ENCODE results near the gene CLGN. TPM values are rescaled to one million over a fixed set of nuclear protein-coding genes. Genes with fewer than 3 reads are reported as not detected.

CLGN gene
- total RNA-seq, 1 experiment from 2014 or later = 9.3 TPM

DNA sequence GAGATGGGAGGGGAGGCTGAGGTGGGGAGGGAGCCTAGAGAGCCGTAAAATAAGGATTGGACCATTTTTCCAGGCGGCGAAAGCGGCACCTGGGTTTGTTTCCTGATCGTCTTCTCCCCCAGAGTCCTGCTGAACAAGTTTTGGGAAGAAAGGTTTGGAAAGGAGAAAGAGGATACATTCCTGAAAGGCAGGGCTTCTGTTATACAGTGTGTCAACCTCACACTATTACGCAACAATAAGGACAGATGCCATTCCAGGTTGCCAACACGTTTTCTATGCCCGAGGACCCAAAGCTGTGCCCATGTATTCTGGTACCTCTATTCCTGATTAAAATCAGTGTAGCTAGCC lies 53.3 kb downstream of the CLGN start:
- DNase-seq (ENCODE audit: low read depth) = no peak

DNA sequence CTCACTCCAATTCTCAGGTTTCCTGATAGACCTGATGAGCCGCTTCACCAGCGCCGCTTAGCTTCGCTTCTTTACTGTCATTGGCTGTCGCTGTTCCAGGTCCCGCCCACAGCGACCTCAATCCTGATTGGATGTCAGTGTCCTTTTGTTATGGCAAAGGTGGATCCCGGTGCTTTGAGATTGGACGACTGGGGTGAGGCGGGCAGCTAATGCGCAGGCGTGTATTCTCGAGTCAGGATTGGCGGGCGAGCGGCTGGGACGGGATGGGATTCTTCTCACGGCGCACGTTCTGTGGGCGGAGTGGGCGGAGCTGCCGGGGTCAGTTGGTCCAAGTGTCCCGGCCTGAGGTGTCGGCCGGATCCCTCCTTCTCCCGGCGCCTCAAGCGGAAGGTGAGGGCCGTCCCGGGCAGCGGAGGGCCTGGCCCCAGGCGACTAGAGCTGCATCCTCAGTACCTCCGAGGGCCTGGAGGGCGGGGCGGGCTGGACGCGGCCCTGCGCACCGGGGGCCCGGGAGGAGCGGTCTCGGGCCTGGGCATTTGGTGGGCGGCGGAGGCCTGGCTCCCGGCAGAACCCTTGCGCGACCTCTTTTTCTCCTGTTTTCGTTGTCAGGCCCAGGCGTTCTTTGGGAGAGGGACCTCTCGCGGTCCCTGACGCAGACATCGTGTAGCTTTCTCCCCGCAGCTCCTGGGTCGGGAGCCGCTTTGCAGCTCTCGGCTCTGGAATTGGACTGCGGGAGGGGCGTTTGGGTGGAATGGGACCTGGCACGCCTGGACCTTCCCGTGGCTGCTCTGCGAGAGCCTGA lies 53.9 kb downstream of the CLGN start, which contains the start of gene SCOC:
TSS of gene SCOC (plus strand) at position 319 of the 802 bp plus-strand sequence. CDS start 5,525 bp downstream, outside the sequence.
- DNase-seq (ENCODE audit: low read depth) = peak; percentile 96

GRCh38 chr4:140372751-140373327 lies 54.6 kb downstream of the CLGN start:
- peak; percentile 6 for DNase-seq (ENCODE audit: low read depth)

DNA sequence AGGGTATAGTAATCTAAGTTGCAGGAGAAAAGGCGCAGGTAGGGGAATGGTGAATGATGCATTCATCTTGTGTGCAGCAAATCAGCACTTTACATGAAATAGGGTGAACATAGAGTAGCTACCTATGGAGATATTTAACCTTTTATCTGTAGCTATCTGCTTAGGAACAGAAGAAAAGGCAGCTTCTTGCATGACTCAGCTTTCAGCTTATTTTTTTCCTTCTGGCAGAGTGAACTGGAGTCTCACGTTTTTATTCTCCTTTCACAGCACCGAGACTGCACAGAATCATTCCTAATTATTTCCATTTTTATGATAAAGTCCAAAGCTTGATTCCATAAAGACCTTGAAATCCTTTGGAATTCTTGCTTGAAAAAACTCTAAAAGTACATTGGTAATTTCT lies 58.8 kb downstream of the CLGN start:
- no peak for DNase-seq (ENCODE audit: low read depth)

- peak; percentile 39 for DNase-seq (ENCODE audit: low read depth)
These were observed 59.7 kb downstream of the CLGN start for GRCh38 chr4:140367738-140368137.

GRCh38 chr4:140363558-140363957 lies 63.9 kb downstream of the CLGN start:
- DNase-seq (ENCODE audit: low read depth) = no peak

GRCh38 chr4:140363051-140363450 lies 64.4 kb downstream of the CLGN start:
- DNase-seq (ENCODE audit: low read depth) = no peak

- DNase-seq (ENCODE audit: low read depth) = no peak
These were observed 66.3 kb downstream of the CLGN start for GRCh38 chr4:140361099-140361498.

DNA sequence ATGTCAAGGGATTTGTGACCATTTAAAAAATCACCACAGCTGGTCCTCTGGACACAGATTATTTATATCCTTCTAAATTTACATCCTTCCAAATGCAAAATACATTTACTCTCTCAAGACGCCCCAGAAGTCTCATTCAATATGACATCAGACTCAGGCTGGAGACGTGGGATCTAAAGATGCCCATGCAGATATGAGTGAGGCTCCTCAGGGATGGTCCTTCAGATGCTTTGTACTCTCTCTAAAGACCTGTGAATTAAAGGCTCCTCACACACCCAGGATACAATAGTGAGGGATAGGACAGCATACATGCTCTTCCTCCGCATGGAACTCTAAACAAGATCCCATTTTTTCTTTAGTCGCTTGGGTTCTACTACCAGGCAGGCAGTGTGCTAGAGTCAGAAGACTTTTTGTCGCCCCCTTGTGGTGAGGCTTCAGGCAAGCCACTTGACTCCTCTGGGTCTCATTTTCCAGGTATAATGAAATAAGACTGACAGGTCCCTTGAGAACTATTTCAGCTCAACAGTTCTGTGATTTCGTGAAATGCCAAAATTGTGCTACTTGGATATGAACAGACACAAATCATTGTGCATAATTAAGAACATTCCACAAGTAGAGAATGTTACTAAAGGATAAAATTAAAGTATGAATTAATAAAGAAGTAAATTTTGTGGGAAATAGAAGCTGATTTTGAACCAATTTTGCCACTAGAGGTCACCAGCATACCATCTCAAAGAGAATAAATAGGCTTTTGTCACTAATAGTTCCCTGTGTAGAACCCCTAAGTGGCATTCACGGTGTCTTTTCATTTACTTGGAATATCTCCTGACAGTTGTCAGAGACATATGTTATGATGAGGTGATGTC lies 67.7 kb downstream of the CLGN start:
- DNase-seq (ENCODE audit: low read depth) = peak; percentile 66

- DNase-seq (ENCODE audit: low read depth) = no peak
These were observed 69.2 kb downstream of the CLGN start for GRCh38 chr4:140358281-140358680.

DNA sequence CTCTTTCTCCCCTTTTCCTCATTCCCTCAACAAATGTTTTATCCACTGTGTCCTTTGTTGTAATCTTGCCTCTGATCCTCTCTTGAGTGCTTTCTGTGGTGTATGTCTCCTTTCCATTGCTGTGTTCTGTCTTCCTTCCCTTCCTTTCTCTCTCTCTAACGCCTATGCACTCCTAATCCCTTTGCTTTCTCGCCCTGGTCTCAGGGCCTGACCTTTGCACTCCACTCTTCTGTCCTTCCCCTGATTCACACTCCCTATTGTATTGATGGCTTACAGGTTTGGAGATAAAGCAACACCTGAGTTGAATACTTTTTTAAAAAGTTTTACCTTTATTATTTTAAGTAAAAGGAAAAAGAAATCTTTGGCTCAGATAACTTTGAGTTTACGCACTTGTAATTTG lies 69.6 kb downstream of the CLGN start:
- no peak for DNase-seq (ENCODE audit: low read depth)

DNA sequence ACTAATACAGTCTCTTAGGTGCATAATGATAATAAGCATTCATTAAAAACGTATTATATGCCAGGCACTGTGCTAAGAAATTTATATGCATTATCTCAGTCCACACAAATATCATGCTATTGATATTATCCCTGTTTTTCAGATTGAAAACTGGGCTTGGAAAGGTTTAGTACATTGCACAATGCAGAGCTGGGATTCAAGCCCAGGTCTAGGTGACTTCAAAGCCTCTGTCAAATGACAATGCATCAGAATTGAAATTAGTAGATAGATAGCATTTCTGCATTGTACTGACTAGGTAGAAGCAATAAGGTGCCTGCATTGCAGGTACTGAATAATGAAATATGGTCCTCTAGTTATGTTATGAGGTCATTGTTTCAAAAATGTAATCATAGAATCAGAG lies 72.2 kb downstream of the CLGN start:
- no peak for DNase-seq (ENCODE audit: low read depth)

DNA sequence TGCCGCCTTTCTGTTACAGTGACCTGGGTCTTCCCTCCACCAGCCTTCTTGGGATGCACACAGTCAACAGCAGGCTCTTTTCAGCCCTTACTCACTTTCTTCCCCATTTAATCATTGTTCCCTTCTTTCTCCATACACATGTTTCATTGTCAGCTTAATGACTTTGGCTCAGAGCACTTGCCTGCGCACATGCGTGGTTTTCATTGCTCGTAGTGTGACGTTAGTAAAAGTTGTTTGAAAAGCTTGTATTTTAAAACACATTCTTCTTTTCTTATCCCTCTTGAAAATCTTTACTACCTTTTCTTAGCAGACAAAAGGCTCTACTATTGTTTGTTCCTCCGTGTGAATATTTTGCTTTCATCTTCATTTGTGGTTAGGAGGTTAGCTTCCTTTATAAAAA lies 73.7 kb downstream of the CLGN start:
- DNase-seq (ENCODE audit: low read depth) = no peak

GRCh38 chr4:140351093-140352075 lies 76.1 kb downstream of the CLGN start:
- no peak for DNase-seq (ENCODE audit: low read depth)

GRCh38 chr4:140349816-140350215 lies 77.6 kb downstream of the CLGN start:
- DNase-seq (ENCODE audit: low read depth) = no peak

DNA sequence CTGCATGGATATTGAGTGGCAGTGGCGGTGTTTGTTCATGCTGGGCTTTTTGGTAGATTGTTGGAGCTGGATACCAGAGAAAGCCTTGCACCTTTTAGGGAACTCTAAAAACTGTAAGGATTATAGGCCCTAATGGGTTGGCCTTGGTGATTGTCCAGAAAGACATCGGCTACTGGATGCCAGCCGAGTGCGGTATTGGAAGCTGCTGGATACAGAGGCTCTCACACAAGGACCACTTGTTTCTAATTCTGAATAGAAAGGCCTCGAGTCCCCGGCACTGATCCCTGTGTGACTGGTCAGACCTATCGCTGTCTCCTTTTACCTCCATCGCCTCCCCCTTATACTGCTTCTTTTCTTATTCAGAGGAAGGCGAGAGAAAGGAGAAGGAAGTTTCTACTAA lies 81.3 kb downstream of the CLGN start:
- DNase-seq (ENCODE audit: low read depth) = no peak

DNA sequence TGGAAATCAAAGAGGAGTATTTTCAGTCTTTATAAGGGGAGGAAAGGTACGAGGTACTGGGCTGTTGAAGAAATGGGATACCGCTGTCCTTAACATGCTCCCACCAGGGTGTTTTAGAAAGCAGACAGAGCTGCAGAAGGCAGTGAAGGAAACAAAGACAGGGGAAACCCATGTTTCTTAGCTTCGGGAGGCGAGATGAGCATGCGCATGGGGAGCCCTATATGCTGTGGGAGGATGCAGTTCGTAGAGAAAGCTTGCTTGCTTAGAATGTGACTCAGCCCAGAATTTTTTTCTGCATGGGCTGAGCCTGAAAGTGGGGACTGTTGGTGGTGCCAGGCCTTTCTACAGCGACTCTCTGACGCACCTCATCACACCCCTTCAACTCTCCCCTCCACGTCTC lies 82.8 kb downstream of the CLGN start:
- peak; percentile 2 for DNase-seq (ENCODE audit: low read depth)

- no peak for DNase-seq (ENCODE audit: low read depth)
These were observed 83.3 kb downstream of the CLGN start for GRCh38 chr4:140344101-140344500.

DNA sequence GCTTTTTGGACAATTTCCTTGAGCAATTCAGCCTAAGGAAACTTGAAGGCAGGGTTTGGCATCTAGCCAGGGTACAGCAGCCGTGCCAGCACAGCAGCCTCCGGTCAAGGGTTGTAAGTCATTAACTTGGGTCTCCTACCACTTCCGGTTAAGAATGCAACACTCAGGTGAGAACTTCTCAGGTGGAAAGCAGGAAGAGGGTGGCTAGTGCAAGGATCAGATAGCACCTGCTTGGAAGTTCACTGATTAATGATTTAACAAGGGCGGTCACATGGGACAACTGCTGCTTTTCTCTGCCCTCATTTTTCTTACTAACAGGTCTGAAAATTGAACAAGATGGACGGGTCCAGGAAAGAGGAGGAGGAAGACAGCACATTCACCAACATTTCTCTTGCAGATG lies 84.1 kb downstream of the CLGN start:
- DNase-seq (ENCODE audit: low read depth) = peak; percentile 3

DNA sequence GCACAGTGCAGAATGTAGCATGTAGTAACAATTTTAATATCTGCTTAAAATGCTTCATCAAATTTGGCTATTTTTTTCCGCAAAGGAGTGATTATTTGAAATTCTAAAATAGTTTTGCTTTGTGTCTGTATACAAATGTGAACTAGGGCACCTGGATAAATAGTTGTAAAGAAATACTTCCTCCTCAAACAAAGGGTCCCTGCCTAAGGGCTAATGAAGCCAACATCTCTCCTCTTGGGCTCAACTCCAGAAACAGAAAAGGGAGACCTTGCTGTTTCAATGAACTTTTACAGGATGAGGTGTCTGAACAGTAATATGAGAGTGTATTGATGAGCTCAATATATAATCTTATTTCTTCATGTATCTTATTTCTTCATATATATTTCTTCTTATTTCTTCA lies 84.8 kb downstream of the CLGN start:
- no peak for DNase-seq (ENCODE audit: low read depth)

Data from Daoy (cell line).